Measurements from ENCODE around the gene ULK3. TPM values are rescaled to one million over a fixed set of nuclear protein-coding genes. Genes with fewer than 3 reads are reported as not detected.

Gene ULK3
- total and polyA plus RNA-seq, 2 donors (not counting 3 experiments of a cell fraction or from before 2014, with no cell fraction given), result 36.0 to 48.6 TPM

- Histone ChIP-seq H3K4me3 (replicated peaks in 1 of 3; ENCODE audit: insufficient read depth in 1 of 3, low read depth in 1 of 3, low read length in 3 of 3) (no peak overlapping the region), H3K9ac (replicated peaks; ENCODE audit: extremely low read depth, insufficient read depth, low read length) (no peak overlapping the region), H3K4me1 (ENCODE audit: control insufficient read depth, extremely low read depth, insufficient read depth, low read length) (peaks cover 3% of the 10 kb centered on the region), H3K27me3 (ENCODE audit: control insufficient read depth in 2 of 2, insufficient read depth in 2 of 2, low read length in 2 of 2) (no peaks in the 10 kb centered on the region), H3K9me1 (replicated peaks; ENCODE audit: control insufficient read depth, extremely low read depth, insufficient read depth, low read length) (no peaks in the 10 kb centered on the region), H4K20me1 (replicated peaks; ENCODE audit: control insufficient read depth, extremely low read depth, insufficient read depth, low read length) (no peaks in the 10 kb centered on the region), H3K4me2 (ENCODE audit: insufficient read depth, low read length) (no peak overlapping the region), H3K9me3 (replicated peaks; ENCODE audit: control insufficient read depth, insufficient read depth, low read length) (no peaks in the 10 kb centered on the region), H3K36me3 (ENCODE audit: control insufficient read depth in 2 of 2, extremely low read depth in 1 of 2, insufficient read depth in 2 of 2, low read length in 2 of 2) (peaks cover 0 to 8% of the 10 kb centered on the region in 2 experiments), H3K79me2 (ENCODE audit: control insufficient read depth, insufficient read depth, low read length) (peaks cover 2% of the 10 kb centered on the region), H3K27ac (ENCODE audit: insufficient read depth, low read depth, low read length) (no peak overlapping the region), H2AFZ (ENCODE audit: low read depth, low read length) (no peak overlapping the region)
- TF ChIP-seq MYC (IDR thresholded peaks at IDR 0.05; ENCODE audit: low read depth, low read length), result no peak
- no peak for TF ChIP-seq MAX (IDR thresholded peaks at IDR 0.05; ENCODE audit: insufficient read depth, insufficient read length)
- no peak for TF ChIP-seq POLR2AphosphoS5 (IDR thresholded peaks at IDR 0.05; ENCODE audit: insufficient read depth, low read depth, low read length)
- no peak for TF ChIP-seq FOS (IDR thresholded peaks at IDR 0.05; ENCODE audit: borderline replicate concordance, insufficient read depth, low read length)
- TF ChIP-seq GATA2 (IDR thresholded peaks at IDR 0.05; ENCODE audit: insufficient read depth, insufficient read length, low read depth, low read length), result no peak
- no peak for TF ChIP-seq JUN (IDR thresholded peaks at IDR 0.05; ENCODE audit: borderline replicate concordance, insufficient read depth, insufficient read length, low read depth)
- no peak for TF ChIP-seq POLR2A (IDR thresholded peaks at IDR 0.05; ENCODE audit: low read depth, low read length)
- no peak for TF ChIP-seq CTCF (IDR thresholded peaks at IDR 0.05; ENCODE audit: extremely low read depth in 1 of 2, insufficient read depth in 1 of 2, low read depth in 1 of 2, low read length in 2 of 2)
- no peak for TF ChIP-seq EZH2 (IDR thresholded peaks at IDR 0.05; ENCODE audit: borderline replicate concordance, low read depth, low read length, severe bottlenecking)
- no peak for DNase-seq (ENCODE audit: low read depth, low spot score)
- BruUV-seq (replicated peaks), result no TSS peak
- no peak for FAIRE-seq
- POLR2A ChIA-PET, result no interaction called here
- CTCF ChIA-PET, result interaction anchor here (0.6 to 1.5 kb wide), 3 partner anchors 63 to 113 kb away, joined by 3 to 5 read pairs (median 4); no protein-coding TSS in a partner anchor
- intact Hi-C loops (cut with micrococcal nuclease), result no loop called here
- dilution Hi-C loops (cut with MboI; ENCODE audit: extremely low pct_ligation_motif_present, low sequenced_read_pairs), result no loop called here
Measured at GRCh38 chr15:74838137-74838516, 4.8 kb downstream of the ULK3 start.

Measured in endothelial cell of umbilical vein (primary cell).